Measurements from ENCODE around the gene DNTT. TPM values are rescaled to one million over a fixed set of nuclear protein-coding genes. Genes with fewer than 3 reads are reported as not detected.
A peak's percentile ranks its signal among the peaks of the same experiment; 100 is the strongest.

DNTT gene
- total and polyA plus RNA-seq, 2 experiments from 2014 or later = not detected

GRCh38 chr10:96339383-96339782 is 35.1 kb downstream of the DNTT start (continued):
- TF ChIP-seq JUNB (IDR thresholded peaks at IDR 0.05; ENCODE audit: unreplicated experiment) = no peak
- TF ChIP-seq POLR2AphosphoS5 (IDR thresholded peaks at IDR 0.05; ENCODE audit: low read depth) = no peak

- H3K36me3 ChIP-seq (ENCODE audit: insufficient read depth) = no peaks in the 10 kb centered on the region
- peaks cover 11% of the 10 kb centered on the region for H3K4me1 ChIP-seq (ENCODE audit: insufficient read depth)
- peaks cover 12% of the 10 kb centered on the region for H3K27me3 Mint-ChIP-seq (ENCODE audit: insufficient read depth, low read depth, poor library complexity)
- H3K4me2 ChIP-seq = no peak overlapping the region
- no peak overlapping the region for H2AFZ ChIP-seq
- no peaks in the 10 kb centered on the region for H3F3A ChIP-seq (replicated peaks; ENCODE audit: low read depth)
- peaks cover 38% of the 10 kb centered on the region for H3K4me1 Mint-ChIP-seq
- no peaks in the 10 kb centered on the region for H3K27me3 ChIP-seq (ENCODE audit: insufficient read depth)
- H4K20me1 ChIP-seq (replicated peaks; ENCODE audit: insufficient read depth) = no peaks in the 10 kb centered on the region
- no peaks in the 10 kb centered on the region for H3K79me2 ChIP-seq (replicated peaks; ENCODE audit: insufficient read depth)
- peaks cover 4% of the 10 kb centered on the region; the same call in 1 of the 2 replicates for H3K9me2 ChIP-seq (ENCODE audit: insufficient read depth)
- peaks cover under 1% of the 10 kb centered on the region; the same call in 2 of the 3 replicates for H3K9me3 Mint-ChIP-seq
- H3K4me3 Mint-ChIP-seq = no peak overlapping the region
- no peak for TF ChIP-seq JUNB (IDR thresholded peaks at IDR 0.05; ENCODE audit: unreplicated experiment)
- peak; percentile 92 to 95 for TF ChIP-seq CTCF (conservative IDR thresholded peaks at IDR 0.05; ENCODE audit: low read depth in 2 of 2)
- TF ChIP-seq ZNF114 (CRISPR knock-in tag; IDR thresholded peaks at IDR 0.05) = no peak
- H3K27ac ChIP-seq (ENCODE audit: low read depth) = no peak overlapping the region
- peak; percentile 88 for DNase-seq (ENCODE audit: low spot score)
- H3K27ac Mint-ChIP-seq = no peak overlapping the region
- ATAC-seq = peak; percentile 87
- H3K4me3 ChIP-seq = no peak overlapping the region
- peaks cover 10% of the 10 kb centered on the region; the same call in 2 of the 3 replicates for H3K36me3 Mint-ChIP-seq (ENCODE audit: low read depth)
These were observed 36.0 kb downstream of the DNTT start for GRCh38 chr10:96339956-96340904.

- H3K27ac ChIP-seq (ENCODE audit: low read depth) = no peak overlapping the region
- no peak overlapping the region for H3K4me2 ChIP-seq
- no peaks in the 10 kb centered on the region for H3K79me2 ChIP-seq (replicated peaks; ENCODE audit: insufficient read depth)
- H3K9me2 ChIP-seq (ENCODE audit: insufficient read depth) = peaks cover 4% of the 10 kb centered on the region; the same call in 1 of the 2 replicates
- no peaks in the 10 kb centered on the region for H4K20me1 ChIP-seq (replicated peaks; ENCODE audit: insufficient read depth)
- peak; percentile 73 for ATAC-seq
- H3K4me1 ChIP-seq (ENCODE audit: insufficient read depth) = peaks cover 13% of the 10 kb centered on the region
- peaks cover 41% of the 10 kb centered on the region for H3K4me1 Mint-ChIP-seq
- H3K36me3 Mint-ChIP-seq (ENCODE audit: low read depth) = peaks cover 22% of the 10 kb centered on the region
- no peak overlapping the region for H3K4me3 Mint-ChIP-seq
- H3K4me3 ChIP-seq = no peak overlapping the region
- H3K36me3 ChIP-seq (ENCODE audit: insufficient read depth) = no peaks in the 10 kb centered on the region
- no peaks in the 10 kb centered on the region for H3F3A ChIP-seq (replicated peaks; ENCODE audit: low read depth)
- H3K27ac Mint-ChIP-seq = no peak overlapping the region
- peaks cover 13% of the 10 kb centered on the region for H3K9me3 Mint-ChIP-seq
- peak; percentile 31 for DNase-seq (ENCODE audit: low spot score)
- H3K27me3 ChIP-seq (ENCODE audit: insufficient read depth) = no peaks in the 10 kb centered on the region
- H3K27me3 Mint-ChIP-seq (ENCODE audit: insufficient read depth, low read depth, poor library complexity) = peaks cover 10% of the 10 kb centered on the region
- peak overlapping the region; percentile 4; the same call in 1 of the 2 replicates for H2AFZ ChIP-seq
- TF ChIP-seq EZH2phosphoT487 (IDR thresholded peaks at IDR 0.05; ENCODE audit: unreplicated experiment) = no peak
- TF ChIP-seq ZNF114 (CRISPR knock-in tag; IDR thresholded peaks at IDR 0.05) = no peak
- no peak for TF ChIP-seq CTCF (conservative IDR thresholded peaks at IDR 0.05; ENCODE audit: low read depth in 2 of 2)
These were observed 37.3 kb downstream of the DNTT start for GRCh38 chr10:96341219-96342182.

All from GM23338 (cell line).